Measurements from ENCODE around the gene ARHGAP18. TPM values are rescaled to one million over a fixed set of nuclear protein-coding genes. Genes with fewer than 3 reads are reported as not detected.

Gene ARHGAP18
- total and polyA plus RNA-seq, 4 donors, result 1.6 to 8.0 (median 3.0) TPM

DNA sequence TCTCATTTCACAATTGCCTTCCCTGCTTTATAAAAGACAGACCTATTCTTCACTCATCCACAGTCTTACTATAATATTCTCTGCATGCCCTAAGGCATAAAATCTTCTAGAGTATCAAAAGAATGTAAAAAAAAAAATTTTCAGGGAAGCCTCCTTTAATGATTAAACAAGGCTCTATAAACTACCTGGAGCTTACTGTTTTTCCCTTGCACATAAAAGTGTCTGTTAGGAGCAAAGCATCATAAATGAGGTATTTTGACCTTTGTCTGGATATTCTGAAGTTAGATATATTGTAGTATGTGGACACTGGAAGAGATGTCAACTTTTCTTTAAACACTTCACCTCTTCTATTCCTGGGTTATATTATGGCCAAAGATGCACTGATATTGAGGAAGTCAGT, 97.5 kb downstream of the ARHGAP18 start:
- no peak for DNase-seq (ENCODE audit: low spot score)
- H3K36me3 ChIP-seq (ENCODE audit: control insufficient read depth in 4 of 4, insufficient read depth in 3 of 4, low read depth in 1 of 4, low read length in 3 of 4), result peaks cover 0 to 2% (median 0%) of the 10 kb centered on the region in 4 donors

DNA sequence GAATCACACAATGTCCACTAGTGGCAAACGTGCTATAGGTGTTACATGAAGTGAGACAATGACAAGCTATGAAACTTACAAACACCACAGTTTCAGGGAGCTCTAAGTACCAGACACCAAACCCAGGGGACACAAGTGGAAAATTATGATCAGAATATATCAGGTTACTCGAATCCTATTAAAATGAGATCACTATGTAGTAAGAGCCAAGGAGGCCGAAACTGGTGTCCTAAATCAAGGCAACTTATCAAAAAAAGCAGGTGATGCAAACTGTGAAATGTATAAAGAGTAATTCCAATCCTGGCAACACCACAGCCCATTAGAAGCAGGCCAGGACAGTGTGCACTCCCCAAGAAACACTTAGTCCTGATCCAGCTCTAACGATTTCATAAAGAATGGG, 100.3 kb downstream of the ARHGAP18 start:
- no peak overlapping the region for H3K27ac ChIP-seq (ENCODE audit: low read depth in 1 of 2, low read length in 2 of 2)
- no peaks in the 10 kb centered on the region for H3K4me1 ChIP-seq (ENCODE audit: control insufficient read depth in 4 of 4, insufficient read depth in 4 of 4, low read length in 3 of 4)
- no peaks in the 10 kb centered on the region for H3K9me3 ChIP-seq (ENCODE audit: control insufficient read depth in 4 of 4, low read length in 3 of 4)
- H3K36me3 ChIP-seq (ENCODE audit: control insufficient read depth in 4 of 4, insufficient read depth in 3 of 4, low read depth in 1 of 4, low read length in 3 of 4), result peaks cover 0 to 2% (median 0%) of the 10 kb centered on the region in 4 donors
- no peak overlapping the region for H3K4me3 ChIP-seq (ENCODE audit: low read depth in 1 of 3, low read length in 3 of 3)
- 94% methylated on average over 4 of the region's 4 CpGs for WGBS
- H3K9ac ChIP-seq (ENCODE audit: low read depth in 1 of 2, low read length in 2 of 2), result no peak overlapping the region
- H3K27me3 ChIP-seq (ENCODE audit: control insufficient read depth in 4 of 4, insufficient read depth in 4 of 4, low read length in 3 of 4), result no peaks in the 10 kb centered on the region
- TF ChIP-seq GABPA (IDR thresholded peaks at IDR 0.05 in 1 of 2, conservative IDR thresholded peaks at IDR 0.05 in 1 of 2) (no peak), FOXA2 (IDR thresholded peaks at IDR 0.05) (no peak)
- DNase-seq (ENCODE audit: low spot score), result no peak

More for the DNA sequence above, 97.5 kb downstream of the ARHGAP18 start:
- no peak overlapping the region for H3K9ac ChIP-seq (ENCODE audit: low read depth in 1 of 2, low read length in 2 of 2)
- no peaks in the 10 kb centered on the region for H3K27me3 ChIP-seq (ENCODE audit: control insufficient read depth in 4 of 4, insufficient read depth in 4 of 4, low read length in 3 of 4)
- no peak overlapping the region for H3K4me3 ChIP-seq (ENCODE audit: low read depth in 1 of 3, low read length in 3 of 3)
- H3K27ac ChIP-seq (ENCODE audit: low read depth in 1 of 2, low read length in 2 of 2), result no peak overlapping the region
- TF ChIP-seq, protein P1, sequence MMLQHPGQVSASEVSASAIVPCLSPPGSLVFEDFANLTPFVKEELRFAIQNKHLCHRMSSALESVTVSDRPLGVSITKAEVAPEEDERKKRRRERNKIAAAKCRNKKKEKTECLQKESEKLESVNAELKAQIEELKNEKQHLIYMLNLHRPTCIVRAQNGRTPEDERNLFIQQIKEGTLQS (IDR thresholded peaks at IDR 0.05), result no peak
- TF ChIP-seq JUND (IDR thresholded peaks at IDR 0.05) (no peak), RAD21 (IDR thresholded peaks at IDR 0.05) (no peak), HNF4A (conservative IDR thresholded peaks at IDR 0.05) (no peak), EGR1 (IDR thresholded peaks at IDR 0.05; ENCODE audit: low read depth in 2 of 2) (no peak), GABPA (IDR thresholded peaks at IDR 0.05 in 1 of 2, conservative IDR thresholded peaks at IDR 0.05 in 1 of 2) (no peak), YY1 (IDR thresholded peaks at IDR 0.05) (no peak)
- H3K4me1 ChIP-seq (ENCODE audit: control insufficient read depth in 4 of 4, insufficient read depth in 4 of 4, low read length in 3 of 4), result no peaks in the 10 kb centered on the region
- no peaks in the 10 kb centered on the region for H3K9me3 ChIP-seq (ENCODE audit: control insufficient read depth in 4 of 4, low read length in 3 of 4)

DNA sequence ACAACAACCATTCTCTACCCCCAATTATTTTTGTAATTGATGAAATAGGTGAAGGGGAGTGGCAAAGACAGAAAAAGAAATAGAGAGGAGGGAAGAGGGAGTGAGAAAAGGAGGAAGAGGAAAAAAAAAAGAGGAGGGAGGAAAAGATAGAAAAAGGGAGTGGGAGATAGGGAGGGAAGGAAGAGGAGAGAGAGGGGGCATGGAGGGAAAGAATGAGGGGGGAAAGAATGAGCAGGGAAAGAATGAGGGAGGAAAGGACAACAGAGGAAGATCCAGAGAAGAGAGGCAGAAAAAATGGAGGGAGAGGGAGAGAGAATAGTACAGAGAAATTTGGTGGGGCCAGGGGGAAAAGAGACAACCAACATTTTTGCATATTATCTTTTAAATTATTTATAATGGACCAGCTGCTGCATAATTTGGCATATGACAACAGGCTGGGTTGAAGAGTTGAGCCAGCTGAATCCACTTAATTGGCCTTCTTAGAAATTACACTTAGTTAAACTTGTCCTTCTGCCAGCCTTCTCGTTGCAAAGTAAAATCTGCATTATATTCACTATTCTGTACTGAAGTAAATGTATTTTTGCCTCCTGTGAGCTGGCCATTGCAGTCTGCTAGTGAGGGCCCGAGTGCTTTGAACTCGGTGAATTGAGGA, 101.0 kb downstream of the ARHGAP18 start:
- DNase-seq (ENCODE audit: low spot score), result no peak
- no peak overlapping the region for H3K27ac ChIP-seq (ENCODE audit: low read depth in 1 of 2, low read length in 2 of 2)

More for the DNA sequence above, 101.0 kb downstream of the ARHGAP18 start:
- Histone ChIP-seq H3K27me3 (ENCODE audit: control insufficient read depth in 4 of 4, insufficient read depth in 4 of 4, low read length in 3 of 4) (no peaks in the 10 kb centered on the region), H3K4me1 (ENCODE audit: control insufficient read depth in 4 of 4, insufficient read depth in 4 of 4, low read length in 3 of 4) (no peaks in the 10 kb centered on the region), H3K4me3 (ENCODE audit: low read depth in 1 of 3, low read length in 3 of 3) (no peak overlapping the region), H3K9ac (ENCODE audit: low read depth in 1 of 2, low read length in 2 of 2) (no peak overlapping the region), H3K36me3 (ENCODE audit: control insufficient read depth in 4 of 4, insufficient read depth in 3 of 4, low read depth in 1 of 4, low read length in 3 of 4) (peaks cover 0 to 2% (median 0%) of the 10 kb centered on the region in 4 donors), H3K9me3 (ENCODE audit: control insufficient read depth in 4 of 4, low read length in 3 of 4) (no peaks in the 10 kb centered on the region)
- TF ChIP-seq RAD21 (IDR thresholded peaks at IDR 0.05) (no peak), NR2F2 (IDR thresholded peaks at IDR 0.05) (no peak), EGR1 (IDR thresholded peaks at IDR 0.05; ENCODE audit: low read depth in 2 of 2) (no peak), FOXA2 (IDR thresholded peaks at IDR 0.05) (no peak), FOXA1 (IDR thresholded peaks at IDR 0.05) (no peak), HNF4A (conservative IDR thresholded peaks at IDR 0.05) (no peak), JUND (IDR thresholded peaks at IDR 0.05) (no peak), YY1 (IDR thresholded peaks at IDR 0.05) (no peak), RXRA (IDR thresholded peaks at IDR 0.05) (no peak), GABPA (IDR thresholded peaks at IDR 0.05 in 1 of 2, conservative IDR thresholded peaks at IDR 0.05 in 1 of 2) (no peak), TAF1 (conservative IDR thresholded peaks at IDR 0.05) (no peak), SP1 (IDR thresholded peaks at IDR 0.05) (no peak)
- TF ChIP-seq, protein P2, sequence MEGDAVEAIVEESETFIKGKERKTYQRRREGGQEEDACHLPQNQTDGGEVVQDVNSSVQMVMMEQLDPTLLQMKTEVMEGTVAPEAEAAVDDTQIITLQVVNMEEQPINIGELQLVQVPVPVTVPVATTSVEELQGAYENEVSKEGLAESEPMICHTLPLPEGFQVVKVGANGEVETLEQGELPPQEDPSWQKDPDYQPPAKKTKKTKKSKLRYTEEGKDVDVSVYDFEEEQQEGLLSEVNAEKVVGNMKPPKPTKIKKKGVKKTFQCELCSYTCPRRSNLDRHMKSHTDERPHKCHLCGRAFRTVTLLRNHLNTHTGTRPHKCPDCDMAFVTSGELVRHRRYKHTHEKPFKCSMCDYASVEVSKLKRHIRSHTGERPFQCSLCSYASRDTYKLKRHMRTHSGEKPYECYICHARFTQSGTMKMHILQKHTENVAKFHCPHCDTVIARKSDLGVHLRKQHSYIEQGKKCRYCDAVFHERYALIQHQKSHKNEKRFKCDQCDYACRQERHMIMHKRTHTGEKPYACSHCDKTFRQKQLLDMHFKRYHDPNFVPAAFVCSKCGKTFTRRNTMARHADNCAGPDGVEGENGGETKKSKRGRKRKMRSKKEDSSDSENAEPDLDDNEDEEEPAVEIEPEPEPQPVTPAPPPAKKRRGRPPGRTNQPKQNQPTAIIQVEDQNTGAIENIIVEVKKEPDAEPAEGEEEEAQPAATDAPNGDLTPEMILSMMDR (IDR thresholded peaks at IDR 0.05; ENCODE audit: low read depth, low read length, missing input control), result no peak
- TF ChIP-seq, protein P3, sequence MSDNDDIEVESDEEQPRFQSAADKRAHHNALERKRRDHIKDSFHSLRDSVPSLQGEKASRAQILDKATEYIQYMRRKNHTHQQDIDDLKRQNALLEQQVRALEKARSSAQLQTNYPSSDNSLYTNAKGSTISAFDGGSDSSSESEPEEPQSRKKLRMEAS (IDR thresholded peaks at IDR 0.05), result no peak
- TF ChIP-seq, protein P1 (IDR thresholded peaks at IDR 0.05), result no peak
- TF ChIP-seq, protein P4, sequence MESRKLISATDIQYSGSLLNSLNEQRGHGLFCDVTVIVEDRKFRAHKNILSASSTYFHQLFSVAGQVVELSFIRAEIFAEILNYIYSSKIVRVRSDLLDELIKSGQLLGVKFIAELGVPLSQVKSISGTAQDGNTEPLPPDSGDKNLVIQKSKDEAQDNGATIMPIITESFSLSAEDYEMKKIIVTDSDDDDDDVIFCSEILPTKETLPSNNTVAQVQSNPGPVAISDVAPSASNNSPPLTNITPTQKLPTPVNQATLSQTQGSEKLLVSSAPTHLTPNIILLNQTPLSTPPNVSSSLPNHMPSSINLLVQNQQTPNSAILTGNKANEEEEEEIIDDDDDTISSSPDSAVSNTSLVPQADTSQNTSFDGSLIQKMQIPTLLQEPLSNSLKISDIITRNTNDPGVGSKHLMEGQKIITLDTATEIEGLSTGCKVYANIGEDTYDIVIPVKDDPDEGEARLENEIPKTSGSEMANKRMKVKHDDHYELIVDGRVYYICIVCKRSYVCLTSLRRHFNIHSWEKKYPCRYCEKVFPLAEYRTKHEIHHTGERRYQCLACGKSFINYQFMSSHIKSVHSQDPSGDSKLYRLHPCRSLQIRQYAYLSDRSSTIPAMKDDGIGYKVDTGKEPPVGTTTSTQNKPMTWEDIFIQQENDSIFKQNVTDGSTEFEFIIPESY (IDR thresholded peaks at IDR 0.05), result no peak
- TF ChIP-seq, protein P5, sequence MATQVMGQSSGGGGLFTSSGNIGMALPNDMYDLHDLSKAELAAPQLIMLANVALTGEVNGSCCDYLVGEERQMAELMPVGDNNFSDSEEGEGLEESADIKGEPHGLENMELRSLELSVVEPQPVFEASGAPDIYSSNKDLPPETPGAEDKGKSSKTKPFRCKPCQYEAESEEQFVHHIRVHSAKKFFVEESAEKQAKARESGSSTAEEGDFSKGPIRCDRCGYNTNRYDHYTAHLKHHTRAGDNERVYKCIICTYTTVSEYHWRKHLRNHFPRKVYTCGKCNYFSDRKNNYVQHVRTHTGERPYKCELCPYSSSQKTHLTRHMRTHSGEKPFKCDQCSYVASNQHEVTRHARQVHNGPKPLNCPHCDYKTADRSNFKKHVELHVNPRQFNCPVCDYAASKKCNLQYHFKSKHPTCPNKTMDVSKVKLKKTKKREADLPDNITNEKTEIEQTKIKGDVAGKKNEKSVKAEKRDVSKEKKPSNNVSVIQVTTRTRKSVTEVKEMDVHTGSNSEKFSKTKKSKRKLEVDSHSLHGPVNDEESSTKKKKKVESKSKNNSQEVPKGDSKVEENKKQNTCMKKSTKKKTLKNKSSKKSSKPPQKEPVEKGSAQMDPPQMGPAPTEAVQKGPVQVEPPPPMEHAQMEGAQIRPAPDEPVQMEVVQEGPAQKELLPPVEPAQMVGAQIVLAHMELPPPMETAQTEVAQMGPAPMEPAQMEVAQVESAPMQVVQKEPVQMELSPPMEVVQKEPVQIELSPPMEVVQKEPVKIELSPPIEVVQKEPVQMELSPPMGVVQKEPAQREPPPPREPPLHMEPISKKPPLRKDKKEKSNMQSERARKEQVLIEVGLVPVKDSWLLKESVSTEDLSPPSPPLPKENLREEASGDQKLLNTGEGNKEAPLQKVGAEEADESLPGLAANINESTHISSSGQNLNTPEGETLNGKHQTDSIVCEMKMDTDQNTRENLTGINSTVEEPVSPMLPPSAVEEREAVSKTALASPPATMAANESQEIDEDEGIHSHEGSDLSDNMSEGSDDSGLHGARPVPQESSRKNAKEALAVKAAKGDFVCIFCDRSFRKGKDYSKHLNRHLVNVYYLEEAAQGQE (IDR thresholded peaks at IDR 0.05), result no peak
- 91% methylated on average over 3 of the region's 3 CpGs for WGBS

All from liver (tissue), 9 donors.